ENCODE results near the gene ANXA10.

The ANXA10 gene

GRCh38 chr4:168154546-168155277, 62.4 kb downstream of the ANXA10 start:
- Histone ChIP-seq H3K9me3 (ENCODE audit: control insufficient read depth, low read length) (no peaks in the 10 kb centered on the region), H3K36me3 (ENCODE audit: control insufficient read depth, insufficient read depth, low read length) (no peaks in the 10 kb centered on the region), H3K4me3 (ENCODE audit: extremely low read depth, insufficient read depth, low read length, poor library complexity, severe bottlenecking) (no peak overlapping the region), H3K4me1 (ENCODE audit: control insufficient read depth, insufficient read depth, low read length, poor library complexity, severe bottlenecking) (peaks cover 2% of the 10 kb centered on the region), H3K27ac (ENCODE audit: low read depth, low read length, severe bottlenecking) (no peak overlapping the region)
- WGBS, 2 experiments (ENCODE audit: insufficient coverage in 2 of 2): 69 to 82% methylated on average over 1 to 2 of the region's 6 CpGs

GRCh38 chr4:168162604-168163003, 70.3 kb downstream of the ANXA10 start:
- Histone ChIP-seq H3K36me3 (ENCODE audit: control insufficient read depth, insufficient read depth, low read length) (no peaks in the 10 kb centered on the region), H3K4me3 (ENCODE audit: extremely low read depth, insufficient read depth, low read length, poor library complexity, severe bottlenecking) (no peak overlapping the region), H3K27ac (ENCODE audit: low read depth, low read length, severe bottlenecking) (no peak overlapping the region), H3K9me3 (ENCODE audit: control insufficient read depth, low read length) (no peaks in the 10 kb centered on the region), H3K4me1 (ENCODE audit: control insufficient read depth, insufficient read depth, low read length, poor library complexity, severe bottlenecking) (no peaks in the 10 kb centered on the region)

- Histone ChIP-seq H3K27ac (ENCODE audit: low read depth, low read length, severe bottlenecking) (no peak overlapping the region), H3K4me3 (ENCODE audit: extremely low read depth, insufficient read depth, low read length, poor library complexity, severe bottlenecking) (no peak overlapping the region), H3K4me1 (ENCODE audit: control insufficient read depth, insufficient read depth, low read length, poor library complexity, severe bottlenecking) (no peaks in the 10 kb centered on the region), H3K36me3 (ENCODE audit: control insufficient read depth, insufficient read depth, low read length) (no peaks in the 10 kb centered on the region), H3K9me3 (ENCODE audit: control insufficient read depth, low read length) (no peaks in the 10 kb centered on the region)
- WGBS, 2 experiments (ENCODE audit: insufficient coverage in 2 of 2): no CpG with 5 or more reads among the region's 2 CpGs
Observed at GRCh38 chr4:168163106-168163505, 70.8 kb downstream of the ANXA10 start.

- Histone ChIP-seq H3K36me3 (ENCODE audit: control insufficient read depth, insufficient read depth, low read length) (no peaks in the 10 kb centered on the region), H3K4me1 (ENCODE audit: control insufficient read depth, insufficient read depth, low read length, poor library complexity, severe bottlenecking) (no peaks in the 10 kb centered on the region), H3K9me3 (ENCODE audit: control insufficient read depth, low read length) (no peaks in the 10 kb centered on the region), H3K27ac (ENCODE audit: low read depth, low read length, severe bottlenecking) (no peak overlapping the region), H3K4me3 (ENCODE audit: extremely low read depth, insufficient read depth, low read length, poor library complexity, severe bottlenecking) (no peak overlapping the region)
- WGBS, 2 experiments (ENCODE audit: insufficient coverage in 2 of 2): no CpG with 5 or more reads among the region's 3 CpGs
Observed at GRCh38 chr4:168164045-168164444, 71.7 kb downstream of the ANXA10 start.

- Histone ChIP-seq H3K36me3 (ENCODE audit: control insufficient read depth, insufficient read depth, low read length) (no peaks in the 10 kb centered on the region), H3K4me3 (ENCODE audit: extremely low read depth, insufficient read depth, low read length, poor library complexity, severe bottlenecking) (no peak overlapping the region), H3K27ac (ENCODE audit: low read depth, low read length, severe bottlenecking) (no peak overlapping the region), H3K4me1 (ENCODE audit: control insufficient read depth, insufficient read depth, low read length, poor library complexity, severe bottlenecking) (no peaks in the 10 kb centered on the region), H3K9me3 (ENCODE audit: control insufficient read depth, low read length) (no peaks in the 10 kb centered on the region)
- WGBS, 2 experiments (ENCODE audit: insufficient coverage in 2 of 2): no CpG with 5 or more reads among the region's 1 CpG
Observed at GRCh38 chr4:168164915-168165548, 72.7 kb downstream of the ANXA10 start.

GRCh38 chr4:168167714-168168284, 75.5 kb downstream of the ANXA10 start:
- Histone ChIP-seq H3K36me3 (ENCODE audit: control insufficient read depth, insufficient read depth, low read length) (no peaks in the 10 kb centered on the region), H3K27ac (ENCODE audit: low read depth, low read length, severe bottlenecking) (no peak overlapping the region), H3K4me1 (ENCODE audit: control insufficient read depth, insufficient read depth, low read length, poor library complexity, severe bottlenecking) (no peaks in the 10 kb centered on the region), H3K9me3 (ENCODE audit: control insufficient read depth, low read length) (no peaks in the 10 kb centered on the region), H3K4me3 (ENCODE audit: extremely low read depth, insufficient read depth, low read length, poor library complexity, severe bottlenecking) (no peak overlapping the region)
- 75 to 87% methylated on average over 3 to 4 of the region's 6 CpGs for WGBS, 2 experiments (ENCODE audit: insufficient coverage in 2 of 2)

GRCh38 chr4:168174308-168174707, 82.0 kb downstream of the ANXA10 start:
- WGBS, 2 experiments (ENCODE audit: insufficient coverage in 2 of 2): 95 to 96% methylated on average over 3 to 6 of the region's 6 CpGs
- H3K4me1 ChIP-seq (ENCODE audit: control insufficient read depth, insufficient read depth, low read length, poor library complexity, severe bottlenecking): no peaks in the 10 kb centered on the region
- H3K9me3 ChIP-seq (ENCODE audit: control insufficient read depth, low read length): no peaks in the 10 kb centered on the region
- no peak overlapping the region for H3K27ac ChIP-seq (ENCODE audit: low read depth, low read length, severe bottlenecking)
- no peaks in the 10 kb centered on the region for H3K36me3 ChIP-seq (ENCODE audit: control insufficient read depth, insufficient read depth, low read length)
- H3K4me3 ChIP-seq (ENCODE audit: extremely low read depth, insufficient read depth, low read length, poor library complexity, severe bottlenecking): no peak overlapping the region

GRCh38 chr4:168177546-168178149, 85.3 kb downstream of the ANXA10 start:
- Histone ChIP-seq H3K9me3 (ENCODE audit: control insufficient read depth, low read length) (no peaks in the 10 kb centered on the region), H3K36me3 (ENCODE audit: control insufficient read depth, insufficient read depth, low read length) (no peaks in the 10 kb centered on the region), H3K4me3 (ENCODE audit: extremely low read depth, insufficient read depth, low read length, poor library complexity, severe bottlenecking) (no peak overlapping the region), H3K4me1 (ENCODE audit: control insufficient read depth, insufficient read depth, low read length, poor library complexity, severe bottlenecking) (no peaks in the 10 kb centered on the region), H3K27ac (ENCODE audit: low read depth, low read length, severe bottlenecking) (no peak overlapping the region)
- 100% methylated on average over 2 of the region's 5 CpGs for WGBS, 2 experiments (ENCODE audit: insufficient coverage in 2 of 2)

GRCh38 chr4:168183717-168184571, 91.6 kb downstream of the ANXA10 start:
- Histone ChIP-seq H3K27ac (ENCODE audit: low read depth, low read length, severe bottlenecking) (no peak overlapping the region), H3K36me3 (ENCODE audit: control insufficient read depth, insufficient read depth, low read length) (no peaks in the 10 kb centered on the region), H3K9me3 (ENCODE audit: control insufficient read depth, low read length) (no peaks in the 10 kb centered on the region), H3K4me3 (ENCODE audit: extremely low read depth, insufficient read depth, low read length, poor library complexity, severe bottlenecking) (no peak overlapping the region), H3K4me1 (ENCODE audit: control insufficient read depth, insufficient read depth, low read length, poor library complexity, severe bottlenecking) (no peaks in the 10 kb centered on the region)
- WGBS, 2 experiments (ENCODE audit: insufficient coverage in 2 of 2): 69 to 71% methylated on average over 3 of the region's 6 CpGs

GRCh38 chr4:168188754-168189153, 96.4 kb downstream of the ANXA10 start:
- Histone ChIP-seq H3K27ac (ENCODE audit: low read depth, low read length, severe bottlenecking) (no peak overlapping the region), H3K4me1 (ENCODE audit: control insufficient read depth, insufficient read depth, low read length, poor library complexity, severe bottlenecking) (no peaks in the 10 kb centered on the region)
- WGBS, 2 experiments (ENCODE audit: insufficient coverage in 2 of 2): no CpG with 5 or more reads among the region's 1 CpG

More at GRCh38 chr4:168188754-168189153, 96.4 kb downstream of the ANXA10 start:
- no peak overlapping the region for H3K4me3 ChIP-seq (ENCODE audit: extremely low read depth, insufficient read depth, low read length, poor library complexity, severe bottlenecking)
- no peaks in the 10 kb centered on the region for H3K9me3 ChIP-seq (ENCODE audit: control insufficient read depth, low read length)
- no peaks in the 10 kb centered on the region for H3K36me3 ChIP-seq (ENCODE audit: control insufficient read depth, insufficient read depth, low read length)
